Activated CD4-positive, alpha-beta T cell treated with anti-CD3 and anti-CD28 coated beads, Interleukin-2, amount 50 U/mL, for 4 hours (primary cell): ENCODE data around the gene GARS1.
"Not testable (repeated sequence)": the region's sequence is repeated elsewhere in the genome, so short reads cannot be mapped to it uniquely, and the experiment has no call there.

Source experiments
- DNase-seq, 2 experiments: peaks; one replicate each; pipeline ENCODE4 v3.0.0-alpha.2; 2020

GARS1 gene

GRCh38 chr7:30630986-30631385, 36.3 kb downstream of the GARS1 start:
- no peak for DNase-seq

- DNase-seq: no peak
These were observed 38.5 kb downstream of the GARS1 start for GRCh38 chr7:30633223-30633622.

- no peak for DNase-seq
These were observed 39.5 kb downstream of the GARS1 start for GRCh38 chr7:30634193-30634626.

- DNase-seq: no peak
These were observed 40.0 kb downstream of the GARS1 start for GRCh38 chr7:30634634-30635201.

GRCh38 chr7:30635798-30636197, 41.1 kb downstream of the GARS1 start:
- DNase-seq: no peak

GRCh38 chr7:30642322-30642721, 47.6 kb downstream of the GARS1 start:
- DNase-seq: not testable (repeated sequence)

GRCh38 chr7:30642789-30643188, 48.1 kb downstream of the GARS1 start:
- no peak for DNase-seq

GRCh38 chr7:30644286-30644955, 49.7 kb downstream of the GARS1 start:
- DNase-seq: no peak

- DNase-seq: no peak
These were observed 51.0 kb downstream of the GARS1 start for GRCh38 chr7:30645661-30646060.

GRCh38 chr7:30646154-30646553, 51.5 kb downstream of the GARS1 start:
- no peak for DNase-seq

- DNase-seq: no peak
These were observed 53.1 kb downstream of the GARS1 start for GRCh38 chr7:30647589-30648364.

GRCh38 chr7:30648744-30649540, 54.3 kb downstream of the GARS1 start:
- DNase-seq: no peak

GRCh38 chr7:30649717-30650420, 55.2 kb downstream of the GARS1 start:
- DNase-seq: no peak

- no peak for DNase-seq
These were observed 55.7 kb downstream of the GARS1 start for GRCh38 chr7:30650421-30650808.

- no peak for DNase-seq
These were observed 57.5 kb downstream of the GARS1 start for GRCh38 chr7:30652132-30652531.

- no peak for DNase-seq
These were observed 58.3 kb downstream of the GARS1 start for GRCh38 chr7:30652698-30653641.

- no peak for DNase-seq
These were observed 59.8 kb downstream of the GARS1 start for GRCh38 chr7:30654296-30655090.

- no peak for DNase-seq
These were observed 60.7 kb downstream of the GARS1 start for GRCh38 chr7:30655096-30655970.
